Measurements from ENCODE around the gene RIOK2. TPM values are rescaled to one million over a fixed set of nuclear protein-coding genes. Genes with fewer than 3 reads are reported as not detected.

RIOK2 gene
- total RNA-seq, 1 experiment from 2014 or later: 45.7 TPM

- Mint-ChIP-seq H3K4me3 (ENCODE audit: unreplicated experiment) (no peak overlapping the region), H3K9me3 (ENCODE audit: unreplicated experiment) (peaks cover 16% of the 10 kb centered on the region), H3K27me3 (ENCODE audit: insufficient read depth, unreplicated experiment) (no peaks in the 10 kb centered on the region), H3K27ac (ENCODE audit: low read depth, unreplicated experiment) (no peak overlapping the region), H3K36me3 (ENCODE audit: insufficient read depth, unreplicated experiment) (no peaks in the 10 kb centered on the region), H3K4me1 (ENCODE audit: insufficient read depth, unreplicated experiment) (no peaks in the 10 kb centered on the region)
- ChIA-PET CTCF (interaction anchor here (0.7 kb wide), 1 partner anchor 1845 kb away, joined by 4 read pairs; no protein-coding TSS in a partner anchor), POLR2A (interaction anchor here (1.3 kb wide), 1 partner anchor 26 kb away, joined by 4 read pairs; no protein-coding TSS in a partner anchor)
- no peak for TF ChIP-seq CTCF (IDR thresholded peaks at IDR 0.05; ENCODE audit: unreplicated experiment)
- intact Hi-C loops (cut with micrococcal nuclease): no loop called here
- BruUV-seq (replicated peaks): no TSS peak
- no peak for DNase-seq (ENCODE audit: unreplicated experiment)
Measured at GRCh38 chr5:97209343-97209742, 26.3 kb upstream of the RIOK2 start.

- POLR2A ChIA-PET: interaction anchor here (1.3 kb wide), 1 partner anchor 25 kb away, joined by 4 read pairs; no protein-coding TSS in a partner anchor
- Mint-ChIP-seq H3K36me3 (ENCODE audit: insufficient read depth, unreplicated experiment) (no peaks in the 10 kb centered on the region), H3K4me1 (ENCODE audit: insufficient read depth, unreplicated experiment) (no peaks in the 10 kb centered on the region)
Measured at GRCh38 chr5:97208714-97209113, 25.7 kb upstream of the RIOK2 start.

GRCh38 chr5:97208184-97208713 is 25.2 kb upstream of the RIOK2 start:
- Mint-ChIP-seq H3K27ac (ENCODE audit: low read depth, unreplicated experiment) (no peak overlapping the region), H3K4me3 (ENCODE audit: unreplicated experiment) (no peak overlapping the region), H3K9me3 (ENCODE audit: unreplicated experiment) (peaks cover 7% of the 10 kb centered on the region), H3K36me3 (ENCODE audit: insufficient read depth, unreplicated experiment) (no peaks in the 10 kb centered on the region), H3K4me1 (ENCODE audit: insufficient read depth, unreplicated experiment) (no peaks in the 10 kb centered on the region), H3K27me3 (ENCODE audit: insufficient read depth, unreplicated experiment) (no peaks in the 10 kb centered on the region)
- CTCF ChIA-PET: interaction anchor here (0.6 to 1.6 kb wide), 5 partner anchors 14 to 1607 kb away, joined by 3 read pairs; no protein-coding TSS in a partner anchor
- intact Hi-C loops (cut with micrococcal nuclease): no loop called here
- POLR2A ChIA-PET: interaction anchor here (0.6 to 1.3 kb wide), 3 partner anchors 9 to 1082 kb away, joined by 3 to 4 read pairs (median 4); no protein-coding TSS in a partner anchor
- DNase-seq (ENCODE audit: unreplicated experiment): no peak
- TF ChIP-seq CTCF (IDR thresholded peaks at IDR 0.05; ENCODE audit: unreplicated experiment): no peak
- no TSS peak for BruUV-seq (replicated peaks)

More at GRCh38 chr5:97208714-97209113, 25.7 kb upstream of the RIOK2 start:
- Mint-ChIP-seq H3K27ac (ENCODE audit: low read depth, unreplicated experiment) (no peak overlapping the region), H3K27me3 (ENCODE audit: insufficient read depth, unreplicated experiment) (no peaks in the 10 kb centered on the region), H3K4me3 (ENCODE audit: unreplicated experiment) (no peak overlapping the region), H3K9me3 (ENCODE audit: unreplicated experiment) (peaks cover 10% of the 10 kb centered on the region)
- intact Hi-C loops (cut with micrococcal nuclease): no loop called here
- CTCF ChIA-PET: interaction anchor here (0.6 to 1.6 kb wide), 3 partner anchors 15 to 325 kb away, joined by 3 read pairs; no protein-coding TSS in a partner anchor
- no TSS peak for BruUV-seq (replicated peaks)
- TF ChIP-seq CTCF (IDR thresholded peaks at IDR 0.05; ENCODE audit: unreplicated experiment): no peak
- no peak for DNase-seq (ENCODE audit: unreplicated experiment)

GRCh38 chr5:97194366-97194765 is 11.3 kb upstream of the RIOK2 start:
- CTCF ChIA-PET: interaction anchor here (0.7 to 1.7 kb wide), 4 partner anchors 10 to 1575 kb away, joined by 3 to 7 read pairs (median 5); no protein-coding TSS in a partner anchor
- intact Hi-C loops (cut with micrococcal nuclease): no loop called here
- Mint-ChIP-seq H3K4me1 (ENCODE audit: insufficient read depth, unreplicated experiment) (peaks cover 16% of the 10 kb centered on the region), H3K27me3 (ENCODE audit: insufficient read depth, unreplicated experiment) (no peaks in the 10 kb centered on the region), H3K36me3 (ENCODE audit: insufficient read depth, unreplicated experiment) (peaks cover 5% of the 10 kb centered on the region), H3K27ac (ENCODE audit: low read depth, unreplicated experiment) (peak overlapping the region; percentile 73), H3K9me3 (ENCODE audit: unreplicated experiment) (peaks cover 13% of the 10 kb centered on the region), H3K4me3 (ENCODE audit: unreplicated experiment) (no peak overlapping the region)
- DNase-seq (ENCODE audit: unreplicated experiment): no peak
- no TSS peak for BruUV-seq (replicated peaks)
- POLR2A ChIA-PET: interaction anchor here (0.5 kb wide), 1 partner anchor 338 kb away, joined by 3 read pairs; no protein-coding TSS in a partner anchor
- TF ChIP-seq CTCF (IDR thresholded peaks at IDR 0.05; ENCODE audit: unreplicated experiment): no peak

Measured in MCF 10A (cell line).